ENCODE measurements around the gene AGO1.
A peak's percentile ranks its signal among the peaks of the same experiment; 100 is the strongest.

The AGO1 gene

GRCh38 chr1:35925741-35926140 is 42.7 kb downstream of the AGO1 start:
- Histone ChIP-seq H3K4me3 (ENCODE audit: low read depth in 1 of 2, low read length in 2 of 2) (no peak overlapping the region), H3K36me3 (ENCODE audit: insufficient read depth, low read length) (peaks cover 13% of the 10 kb centered on the region), H3K27ac (ENCODE audit: low read depth, low read length) (no peak overlapping the region), H3K9ac (ENCODE audit: low read length) (no peak overlapping the region), H3K9me3 (ENCODE audit: low read length) (no peaks in the 10 kb centered on the region), H3K27me3 (ENCODE audit: control insufficient read depth in 1 of 2, insufficient read depth in 2 of 2, low read length in 2 of 2) (no peaks in the 10 kb centered on the region), H3K4me1 (ENCODE audit: insufficient read depth, low read length) (peaks cover 16% of the 10 kb centered on the region)

- no peaks in the 10 kb centered on the region for H3K27me3 ChIP-seq (ENCODE audit: control insufficient read depth in 1 of 2, insufficient read depth in 2 of 2, low read length in 2 of 2)
Observed at GRCh38 chr1:35927472-35927871, 44.5 kb downstream of the AGO1 start.

GRCh38 chr1:35929730-35930592 is 47.0 kb downstream of the AGO1 start:
- Histone ChIP-seq H3K27me3 (ENCODE audit: control insufficient read depth in 1 of 2, insufficient read depth in 2 of 2, low read length in 2 of 2) (no peaks in the 10 kb centered on the region), H3K27ac (ENCODE audit: low read depth, low read length) (peak overlapping the region; percentile 74), H3K9me3 (ENCODE audit: low read length) (no peaks in the 10 kb centered on the region), H3K4me3 (ENCODE audit: low read depth in 1 of 2, low read length in 2 of 2) (peak overlapping the region; percentile 60 to 85), H3K9ac (ENCODE audit: low read length) (peak overlapping the region; percentile 88), H3K36me3 (ENCODE audit: insufficient read depth, low read length) (no peaks in the 10 kb centered on the region), H3K4me1 (ENCODE audit: insufficient read depth, low read length) (peaks cover 29% of the 10 kb centered on the region)

More at GRCh38 chr1:35927472-35927871, 44.5 kb downstream of the AGO1 start:
- Histone ChIP-seq H3K36me3 (ENCODE audit: insufficient read depth, low read length) (no peaks in the 10 kb centered on the region), H3K27ac (ENCODE audit: low read depth, low read length) (no peak overlapping the region), H3K4me3 (ENCODE audit: low read depth in 1 of 2, low read length in 2 of 2) (no peak overlapping the region), H3K9ac (ENCODE audit: low read length) (no peak overlapping the region), H3K4me1 (ENCODE audit: insufficient read depth, low read length) (peaks cover 24% of the 10 kb centered on the region), H3K9me3 (ENCODE audit: low read length) (no peaks in the 10 kb centered on the region)

- Histone ChIP-seq H3K4me1 (ENCODE audit: insufficient read depth, low read length) (peaks cover 26% of the 10 kb centered on the region), H3K9ac (ENCODE audit: low read length) (peak within 1 kb of the TSS; percentile 89), H3K27me3 (ENCODE audit: control insufficient read depth in 1 of 2, insufficient read depth in 2 of 2, low read length in 2 of 2) (no peaks in the 10 kb centered on the region), H3K9me3 (ENCODE audit: low read length) (no peaks in the 10 kb centered on the region), H3K4me3 (ENCODE audit: low read depth in 1 of 2, low read length in 2 of 2) (peak within 1 kb of the TSS; percentile 60 to 85), H3K27ac (ENCODE audit: low read depth, low read length) (peak within 1 kb of the TSS; percentile 74), H3K36me3 (ENCODE audit: insufficient read depth, low read length) (no peaks in the 10 kb centered on the region)
Observed at GRCh38 chr1:35930593-35931445, 47.8 kb downstream of the AGO1 start, which contains the start of gene AGO3. AGO3 (plus strand) TSS chr1:35931105; CDS start chr1:35931427, 322 bp downstream.

- no peaks in the 10 kb centered on the region for H3K9me3 ChIP-seq (ENCODE audit: low read length)
- H3K27ac ChIP-seq (ENCODE audit: low read depth, low read length), result peak overlapping the region; percentile 74
- H3K27me3 ChIP-seq (ENCODE audit: control insufficient read depth in 1 of 2, insufficient read depth in 2 of 2, low read length in 2 of 2), result no peaks in the 10 kb centered on the region
- peak overlapping the region; percentile 60 to 85 for H3K4me3 ChIP-seq (ENCODE audit: low read depth in 1 of 2, low read length in 2 of 2)
- no peaks in the 10 kb centered on the region for H3K36me3 ChIP-seq (ENCODE audit: insufficient read depth, low read length)
- peaks cover 19% of the 10 kb centered on the region for H3K4me1 ChIP-seq (ENCODE audit: insufficient read depth, low read length)
- peak overlapping the region; percentile 89 for H3K9ac ChIP-seq (ENCODE audit: low read length)
Observed at GRCh38 chr1:35931446-35932157, 48.6 kb downstream of the AGO1 start.

GRCh38 chr1:35932158-35932636 is 49.2 kb downstream of the AGO1 start:
- no peaks in the 10 kb centered on the region for H3K27me3 ChIP-seq (ENCODE audit: control insufficient read depth in 1 of 2, insufficient read depth in 2 of 2, low read length in 2 of 2)
- no peaks in the 10 kb centered on the region for H3K9me3 ChIP-seq (ENCODE audit: low read length)
- H3K36me3 ChIP-seq (ENCODE audit: insufficient read depth, low read length), result no peaks in the 10 kb centered on the region
- H3K4me1 ChIP-seq (ENCODE audit: insufficient read depth, low read length), result peaks cover 19% of the 10 kb centered on the region
- no peak overlapping the region for H3K27ac ChIP-seq (ENCODE audit: low read depth, low read length)
- peak overlapping the region in 1 of 2 donors; percentile 85 for H3K4me3 ChIP-seq (ENCODE audit: low read depth in 1 of 2, low read length in 2 of 2)
- H3K9ac ChIP-seq (ENCODE audit: low read length), result peak overlapping the region; percentile 89

- Histone ChIP-seq H3K27me3 (ENCODE audit: control insufficient read depth in 1 of 2, insufficient read depth in 2 of 2, low read length in 2 of 2) (no peaks in the 10 kb centered on the region), H3K9ac (ENCODE audit: low read length) (no peak overlapping the region), H3K9me3 (ENCODE audit: low read length) (no peaks in the 10 kb centered on the region), H3K36me3 (ENCODE audit: insufficient read depth, low read length) (no peaks in the 10 kb centered on the region), H3K4me3 (ENCODE audit: low read depth in 1 of 2, low read length in 2 of 2) (no peak overlapping the region), H3K4me1 (ENCODE audit: insufficient read depth, low read length) (peaks cover 19% of the 10 kb centered on the region), H3K27ac (ENCODE audit: low read depth, low read length) (no peak overlapping the region)
Observed at GRCh38 chr1:35932941-35933340, 49.9 kb downstream of the AGO1 start.

- no peak overlapping the region for H3K27ac ChIP-seq (ENCODE audit: low read depth, low read length)
Observed at GRCh38 chr1:35935442-35936388, 52.7 kb downstream of the AGO1 start.

GRCh38 chr1:35936838-35937237 is 53.8 kb downstream of the AGO1 start:
- peaks cover 10% of the 10 kb centered on the region for H3K4me1 ChIP-seq (ENCODE audit: insufficient read depth, low read length)
- no peaks in the 10 kb centered on the region for H3K9me3 ChIP-seq (ENCODE audit: low read length)
- no peak overlapping the region for H3K27ac ChIP-seq (ENCODE audit: low read depth, low read length)
- H3K36me3 ChIP-seq (ENCODE audit: insufficient read depth, low read length), result no peaks in the 10 kb centered on the region
- H3K27me3 ChIP-seq (ENCODE audit: control insufficient read depth in 1 of 2, insufficient read depth in 2 of 2, low read length in 2 of 2), result no peaks in the 10 kb centered on the region
- no peak overlapping the region for H3K9ac ChIP-seq (ENCODE audit: low read length)
- no peak overlapping the region for H3K4me3 ChIP-seq (ENCODE audit: low read depth in 1 of 2, low read length in 2 of 2)

More at GRCh38 chr1:35935442-35936388, 52.7 kb downstream of the AGO1 start:
- no peaks in the 10 kb centered on the region for H3K9me3 ChIP-seq (ENCODE audit: low read length)
- H3K4me1 ChIP-seq (ENCODE audit: insufficient read depth, low read length), result peaks cover 13% of the 10 kb centered on the region
- H3K9ac ChIP-seq (ENCODE audit: low read length), result no peak overlapping the region
- H3K36me3 ChIP-seq (ENCODE audit: insufficient read depth, low read length), result no peaks in the 10 kb centered on the region
- no peak overlapping the region for H3K4me3 ChIP-seq (ENCODE audit: low read depth in 1 of 2, low read length in 2 of 2)
- H3K27me3 ChIP-seq (ENCODE audit: control insufficient read depth in 1 of 2, insufficient read depth in 2 of 2, low read length in 2 of 2), result no peaks in the 10 kb centered on the region

GRCh38 chr1:35939484-35939883 is 56.5 kb downstream of the AGO1 start:
- H3K4me3 ChIP-seq (ENCODE audit: low read depth in 1 of 2, low read length in 2 of 2), result no peak overlapping the region
- no peaks in the 10 kb centered on the region for H3K36me3 ChIP-seq (ENCODE audit: insufficient read depth, low read length)
- H3K9me3 ChIP-seq (ENCODE audit: low read length), result no peaks in the 10 kb centered on the region
- no peaks in the 10 kb centered on the region for H3K4me1 ChIP-seq (ENCODE audit: insufficient read depth, low read length)
- H3K27ac ChIP-seq (ENCODE audit: low read depth, low read length), result no peak overlapping the region
- no peaks in the 10 kb centered on the region for H3K27me3 ChIP-seq (ENCODE audit: control insufficient read depth in 1 of 2, insufficient read depth in 2 of 2, low read length in 2 of 2)
- no peak overlapping the region for H3K9ac ChIP-seq (ENCODE audit: low read length)
